GM06990 (cell line): ENCODE results near the gene CCL8.
"Not testable (repeated sequence)": the region's sequence is repeated elsewhere in the genome, so short reads cannot be mapped to it uniquely, and the experiment has no call there.

Experiments used
- DNase-seq: peaks from one replicate; pipeline ENCODE4 v3.0.0-alpha.2; 2011; ENCODE audit not compliant: insufficient read length; ENCODE audit errors: extremely low read depth
- H3K27me3 ChIP-seq: replicated peaks from 2 replicates; pipeline ENCODE4 v1.6.0; 2011; ENCODE audit warnings: low read length; ENCODE audit not compliant: control insufficient read depth, insufficient read depth
- H3K36me3 ChIP-seq: 2 replicates; pipeline ENCODE4 v1.5.1; 2011; ENCODE audit warnings: low read length; ENCODE audit not compliant: control insufficient read depth, insufficient read depth
- H3K4me3 ChIP-seq: replicated peaks from 2 replicates; pipeline ENCODE4 v1.5.1; 2011; ENCODE audit warnings: low read depth, mild to moderate bottlenecking, control low read depth, low read length
- CTCF ChIP-seq: IDR thresholded peaks from 2 replicates; pipeline ENCODE4 v1.5.1; 2011; ENCODE audit warnings: low read length, control low read depth, mild to moderate bottlenecking, inconsistent platforms; ENCODE audit not compliant: insufficient read depth, poor library complexity, severe bottlenecking

Gene CCL8

GRCh38 chr17:34312080-34312479 lies 7.2 kb upstream of the CCL8 start:
- H3K36me3 ChIP-seq, result no peaks in the 10 kb centered on the region
- no peak overlapping the region for H3K4me3 ChIP-seq
- DNase-seq, result no peak
- no peaks in the 10 kb centered on the region; the same call in 1 of the 2 replicates for H3K27me3 ChIP-seq
- no peak for TF ChIP-seq CTCF

- Histone ChIP-seq H3K4me3 (no peak overlapping the region), H3K36me3 (no peaks in the 10 kb centered on the region), H3K27me3 (no peaks in the 10 kb centered on the region; the same call in 1 of the 2 replicates)
- no peak for TF ChIP-seq CTCF
- DNase-seq, result no peak
Observed at GRCh38 chr17:34313164-34313563, 6.1 kb upstream of the CCL8 start.

GRCh38 chr17:34314279-34314678 lies 5.0 kb upstream of the CCL8 start:
- no peak for TF ChIP-seq CTCF
- no peak overlapping the region for H3K4me3 ChIP-seq
- no peaks in the 10 kb centered on the region; the same call in 1 of the 2 replicates for H3K27me3 ChIP-seq
- DNase-seq, result no peak
- H3K36me3 ChIP-seq, result no peaks in the 10 kb centered on the region

- peak; percentile 42 for TF ChIP-seq CTCF
- H3K27me3 ChIP-seq, result no peaks in the 10 kb centered on the region
- no peak for DNase-seq
- no peak overlapping the region for H3K4me3 ChIP-seq
- no peaks in the 10 kb centered on the region for H3K36me3 ChIP-seq
Observed at GRCh38 chr17:34318474-34318873, 761 bp upstream of the CCL8 start.

- no peaks in the 10 kb centered on the region; the same call in 1 of the 2 replicates for H3K27me3 ChIP-seq
- TF ChIP-seq CTCF, result no peak
- DNase-seq, result no peak
- H3K4me3 ChIP-seq, result no peak overlapping the region
- H3K36me3 ChIP-seq, result no peaks in the 10 kb centered on the region
Observed at GRCh38 chr17:34321964-34322363, 2.7 kb downstream of the CCL8 start.

GRCh38 chr17:34327580-34327979 lies 8.3 kb downstream of the CCL8 start:
- not testable (repeated sequence) for H3K36me3 ChIP-seq, H3K4me3 ChIP-seq, H3K27me3 ChIP-seq, DNase-seq
